RCC 7860 (cell line): Measurements from ENCODE around the gene SLC25A2.
"Not testable (repeated sequence)": the region's sequence is repeated elsewhere in the genome, so short reads cannot be mapped to it uniquely, and the experiment has no call there.

Experiments used
- DNase-seq: peaks from one replicate; pipeline ENCODE4 v3.0.0-alpha.2; 2015; ENCODE audit warnings: low spot score
- FAIRE-seq: peaks from 2 replicates; lab custom pipeline; 2012; peaks lifted over from hg19 to GRCh38; lab: Jason Lieb, UNC

SLC25A2 gene

DNA sequence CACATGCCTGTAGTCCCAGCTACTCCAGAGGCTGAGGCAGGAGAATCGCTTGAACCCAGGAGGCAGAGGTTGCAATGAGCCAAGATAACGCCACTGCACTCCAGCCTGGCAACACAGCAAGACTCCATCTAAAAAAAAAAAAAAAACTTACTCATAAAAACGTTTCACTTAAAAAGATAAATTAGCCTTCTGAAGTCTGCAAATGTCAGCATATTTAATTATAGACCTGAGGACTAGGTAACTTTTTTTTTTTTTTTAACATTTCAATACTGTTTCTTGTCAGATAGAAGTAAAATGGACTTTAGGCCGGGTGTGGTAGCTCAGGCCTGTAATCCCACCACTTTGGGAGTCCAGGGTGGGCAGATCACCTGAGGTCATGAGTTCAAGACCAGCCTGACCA lies 13.1 kb upstream of the SLC25A2 start:
- FAIRE-seq, DNase-seq: not testable (repeated sequence)

DNA sequence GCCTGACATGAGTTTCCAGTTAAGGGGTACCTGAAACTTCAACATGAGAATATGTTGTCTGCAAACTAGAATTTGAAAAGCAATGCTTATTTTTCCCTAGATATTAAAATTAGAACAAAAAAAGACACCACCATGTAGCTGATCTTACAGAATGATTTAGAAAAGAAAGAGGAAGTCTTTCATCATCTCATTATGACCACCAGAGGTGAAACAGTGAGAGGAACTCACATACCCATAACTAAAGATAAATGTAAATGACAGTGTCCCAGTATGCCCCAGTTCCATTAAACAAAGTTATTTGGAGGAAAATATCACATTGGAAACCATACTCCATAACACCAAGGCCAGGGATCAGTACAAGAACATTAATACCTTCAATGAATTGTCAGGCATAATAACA lies 9.9 kb upstream of the SLC25A2 start:
- FAIRE-seq (no peak), DNase-seq (no peak)

DNA sequence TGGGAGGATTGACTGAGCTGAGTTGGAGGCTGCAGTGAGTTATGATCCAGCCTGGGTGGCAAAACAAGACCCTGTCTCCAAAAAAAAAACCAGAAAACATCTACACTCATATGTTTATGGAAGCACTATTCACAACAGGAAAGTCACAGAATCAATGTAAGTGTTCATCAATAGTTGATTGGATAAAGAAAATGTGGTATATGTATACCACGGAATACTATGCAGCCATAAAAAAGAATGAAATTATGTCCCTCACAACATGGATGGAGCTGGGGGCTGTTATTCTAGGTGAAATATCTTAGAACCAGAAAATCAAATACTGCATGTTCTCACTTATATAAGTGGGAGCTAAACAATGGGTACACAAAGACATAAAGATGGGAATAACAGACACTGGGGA lies 2.8 kb upstream of the SLC25A2 start:
- FAIRE-seq = no peak
- no peak for DNase-seq

DNA sequence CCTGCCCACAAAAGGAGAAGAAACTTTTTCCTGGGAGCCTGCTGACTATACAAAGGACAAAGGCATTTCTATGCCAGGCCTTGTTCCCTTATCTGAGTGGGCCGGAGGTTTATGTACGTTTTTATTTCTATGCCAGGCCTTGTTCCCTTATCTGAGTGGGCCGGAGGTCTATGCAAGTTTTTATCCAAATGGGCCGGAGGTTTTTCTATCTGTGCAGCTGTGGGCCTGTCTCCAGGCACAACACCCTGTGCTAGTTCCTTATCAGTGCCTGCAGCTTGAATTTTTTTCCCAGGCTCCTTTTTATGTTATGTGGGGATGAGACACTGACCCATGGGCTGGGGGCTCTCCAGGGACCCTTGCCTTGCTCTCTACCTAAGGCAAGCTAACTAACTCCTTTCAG lies 5.5 kb downstream of the SLC25A2 start:
- FAIRE-seq (no peak), DNase-seq (no peak)

DNA sequence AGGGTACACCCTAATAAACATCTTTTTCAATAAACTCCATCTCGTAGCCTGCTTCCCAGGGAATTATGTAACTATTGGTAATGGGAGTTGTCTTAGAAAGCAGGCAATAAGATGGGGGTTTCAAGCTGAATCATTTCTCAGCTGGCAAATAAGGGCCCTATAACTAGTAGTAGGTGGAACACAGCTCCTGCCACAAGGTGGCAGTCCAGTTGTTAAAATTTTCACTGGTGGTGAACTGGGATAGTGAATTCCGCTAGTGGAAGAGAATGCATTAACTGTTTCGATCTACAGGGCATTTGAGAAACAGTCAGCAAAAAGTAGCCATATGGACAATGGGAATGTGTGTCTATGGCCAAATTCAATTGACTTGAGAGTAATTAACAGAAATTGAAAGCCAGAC lies 30.9 kb downstream of the SLC25A2 start:
- DNase-seq (no peak), FAIRE-seq (no peak)

DNA sequence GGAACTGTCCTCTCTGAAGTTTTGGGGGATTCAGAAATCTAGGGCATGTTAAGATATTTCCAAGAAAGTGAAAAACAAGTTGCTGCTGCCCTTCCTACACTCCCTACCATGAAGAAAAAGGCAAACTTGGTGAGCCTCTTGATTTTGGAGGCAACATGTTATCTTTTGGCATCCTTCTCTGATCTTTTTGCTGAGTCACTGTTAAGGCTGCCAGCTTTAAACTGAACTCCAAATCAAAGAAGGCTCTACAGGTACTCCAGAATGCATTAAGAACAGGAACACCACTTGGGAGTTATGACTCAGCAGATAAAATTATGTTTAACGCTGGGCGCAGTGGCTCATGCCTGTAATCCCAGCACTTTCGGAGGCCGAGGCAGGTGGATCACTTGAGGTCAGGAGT lies 34.7 kb downstream of the SLC25A2 start:
- no peak for DNase-seq
- FAIRE-seq = no peak

DNA sequence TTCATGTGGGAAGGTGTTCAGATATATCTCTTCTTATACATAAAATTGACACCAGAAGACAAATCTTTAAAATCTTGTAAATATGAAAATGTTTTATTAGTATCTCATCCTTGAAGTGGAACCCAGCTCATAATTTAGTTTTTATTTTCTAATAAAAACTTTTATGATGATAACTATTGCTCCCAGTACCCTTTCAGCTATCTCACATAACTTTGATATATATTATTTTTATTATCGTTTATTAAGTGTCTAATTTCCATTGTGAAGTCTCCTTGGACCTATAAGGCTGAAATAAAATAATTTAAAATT lies 42.7 kb downstream of the SLC25A2 start:
- no peak for FAIRE-seq

DNA sequence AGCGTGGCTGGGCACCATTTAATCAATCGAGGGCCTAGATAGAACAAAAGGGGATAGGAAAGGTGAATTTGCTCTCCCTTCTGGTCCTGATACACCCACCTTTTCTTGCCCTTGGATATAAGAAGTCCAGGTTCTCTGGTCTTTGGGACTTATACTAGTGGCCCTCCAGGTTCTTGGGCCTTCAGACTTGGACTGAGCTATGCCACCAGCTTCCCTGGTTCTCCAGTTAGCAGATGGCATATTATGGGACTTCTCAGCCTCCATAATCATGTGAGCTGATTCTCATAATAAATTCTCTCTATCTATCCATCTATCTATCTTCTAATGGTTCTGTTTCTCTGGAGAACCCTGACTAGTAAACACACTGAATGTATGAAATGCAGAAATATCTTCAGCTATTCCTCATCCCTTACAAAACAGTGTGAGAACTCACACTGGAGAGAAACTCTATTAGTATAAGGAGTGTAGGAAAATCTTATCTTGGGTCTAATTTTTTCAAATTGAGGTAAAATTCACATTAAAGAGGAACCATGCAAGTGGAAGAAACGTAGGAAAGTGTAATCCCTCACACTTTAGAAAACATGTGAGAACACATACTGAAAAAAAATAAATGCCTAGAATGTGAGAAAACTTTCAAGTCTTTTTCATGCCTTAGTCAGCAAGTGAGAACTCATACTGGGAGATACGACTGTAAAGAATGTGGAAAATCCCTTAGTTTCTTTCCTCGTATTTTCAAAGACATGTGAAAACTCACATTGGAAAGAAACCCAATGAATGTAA lies 43.2 kb downstream of the SLC25A2 start:
- FAIRE-seq (no peak), DNase-seq (no peak)

More for the DNA sequence above, 42.7 kb downstream of the SLC25A2 start:
- DNase-seq = no peak

DNA sequence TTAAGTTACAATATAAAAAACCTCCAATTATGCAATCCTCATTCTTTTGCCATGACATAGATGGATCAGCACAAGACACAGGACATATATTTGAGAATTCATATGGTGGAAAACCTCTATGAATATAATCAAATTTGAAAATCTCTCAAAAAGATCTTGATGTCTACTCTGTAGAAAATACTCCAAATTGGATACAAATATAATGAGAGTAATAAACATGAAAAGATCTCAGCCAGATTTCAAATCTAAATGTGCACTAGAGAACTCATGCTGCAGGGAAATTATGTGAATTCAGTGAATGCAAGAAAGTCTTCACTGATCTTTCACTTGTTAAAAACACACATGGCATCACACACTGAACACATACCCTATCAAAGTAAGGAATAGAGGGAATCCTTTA lies 44.9 kb downstream of the SLC25A2 start:
- FAIRE-seq = no peak

DNA sequence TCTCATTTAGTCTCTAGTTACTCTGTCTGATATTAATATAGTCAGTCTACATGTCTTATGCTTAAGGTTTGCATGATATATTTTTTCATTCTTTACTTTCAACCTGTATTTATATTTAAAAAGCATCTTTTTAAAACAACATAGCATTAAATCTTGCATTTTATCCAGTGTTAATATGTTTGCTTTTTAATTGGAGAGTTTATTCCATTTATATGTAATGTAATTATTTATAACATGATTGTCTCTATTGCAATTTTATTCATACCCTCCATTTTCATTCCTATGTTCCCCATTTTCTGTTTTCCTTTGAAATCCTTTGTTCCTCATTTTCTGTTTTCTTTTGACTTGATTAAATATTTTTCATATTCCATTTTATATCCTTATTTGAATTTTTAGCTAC lies 45.4 kb downstream of the SLC25A2 start:
- DNase-seq = no peak
- no peak for FAIRE-seq

More for the DNA sequence above, 44.9 kb downstream of the SLC25A2 start:
- DNase-seq = no peak
